GM12801 (cell line): Measurements from ENCODE around the gene CRTC3.

Source experiments
- TF ChIP-seq, protein P1 (sequence below): IDR thresholded peaks from one replicate; pipeline ENCODE4 v1.5.1; 2011; ENCODE audit warnings: control low read depth; ENCODE audit not compliant: insufficient read length; ENCODE audit errors: extremely low read depth

Gene CRTC3, protein sequence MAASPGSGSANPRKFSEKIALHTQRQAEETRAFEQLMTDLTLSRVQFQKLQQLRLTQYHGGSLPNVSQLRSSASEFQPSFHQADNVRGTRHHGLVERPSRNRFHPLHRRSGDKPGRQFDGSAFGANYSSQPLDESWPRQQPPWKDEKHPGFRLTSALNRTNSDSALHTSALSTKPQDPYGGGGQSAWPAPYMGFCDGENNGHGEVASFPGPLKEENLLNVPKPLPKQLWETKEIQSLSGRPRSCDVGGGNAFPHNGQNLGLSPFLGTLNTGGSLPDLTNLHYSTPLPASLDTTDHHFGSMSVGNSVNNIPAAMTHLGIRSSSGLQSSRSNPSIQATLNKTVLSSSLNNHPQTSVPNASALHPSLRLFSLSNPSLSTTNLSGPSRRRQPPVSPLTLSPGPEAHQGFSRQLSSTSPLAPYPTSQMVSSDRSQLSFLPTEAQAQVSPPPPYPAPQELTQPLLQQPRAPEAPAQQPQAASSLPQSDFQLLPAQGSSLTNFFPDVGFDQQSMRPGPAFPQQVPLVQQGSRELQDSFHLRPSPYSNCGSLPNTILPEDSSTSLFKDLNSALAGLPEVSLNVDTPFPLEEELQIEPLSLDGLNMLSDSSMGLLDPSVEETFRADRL

DNA sequence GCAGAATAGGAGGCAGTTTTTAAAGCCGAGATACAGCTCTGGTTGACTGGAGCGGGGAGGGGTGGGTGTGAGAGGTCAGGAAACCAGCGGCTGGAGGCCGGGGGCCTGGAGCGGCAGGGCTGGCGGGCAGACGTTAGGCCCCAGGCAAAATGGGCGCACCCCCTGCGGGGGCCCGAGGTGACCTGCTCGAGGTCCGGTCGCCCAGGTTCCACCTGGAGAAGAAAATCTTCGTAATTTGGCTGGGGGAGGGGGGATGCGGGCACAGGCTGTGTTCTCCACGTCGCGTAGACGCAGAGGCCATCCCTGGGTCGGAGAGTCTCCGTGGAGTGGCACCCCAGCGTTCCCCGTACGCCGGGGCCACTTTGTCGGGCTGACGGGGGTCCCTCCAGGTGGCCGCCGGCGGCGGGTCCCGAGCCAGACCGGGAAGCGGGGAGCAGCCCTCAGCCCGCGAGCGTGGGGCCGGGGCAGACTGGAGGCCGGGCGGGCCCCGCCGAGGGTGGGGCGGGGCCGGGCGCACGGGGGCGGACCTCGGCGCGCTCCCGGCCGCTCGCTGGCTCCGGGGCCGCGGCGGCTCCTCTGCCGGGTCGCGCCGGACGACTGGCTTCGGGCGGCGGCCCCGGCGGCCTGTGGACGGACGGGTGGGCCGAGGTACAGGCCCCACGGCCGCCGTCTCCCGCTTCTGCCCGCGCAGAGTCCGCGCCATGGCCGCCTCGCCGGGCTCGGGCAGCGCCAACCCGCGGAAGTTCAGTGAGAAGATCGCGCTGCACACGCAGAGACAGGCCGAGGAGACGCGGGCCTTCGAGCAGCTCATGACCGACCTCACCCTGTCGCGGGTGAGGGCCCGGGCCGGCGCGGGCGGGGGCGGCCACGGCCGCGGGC, at the start of gene CRTC3:
CRTC3 (plus strand) TSS at position 553 of the 879 bp plus-strand sequence; CDS start at position 702, 149 bp downstream.
- TF ChIP-seq, protein P1, sequence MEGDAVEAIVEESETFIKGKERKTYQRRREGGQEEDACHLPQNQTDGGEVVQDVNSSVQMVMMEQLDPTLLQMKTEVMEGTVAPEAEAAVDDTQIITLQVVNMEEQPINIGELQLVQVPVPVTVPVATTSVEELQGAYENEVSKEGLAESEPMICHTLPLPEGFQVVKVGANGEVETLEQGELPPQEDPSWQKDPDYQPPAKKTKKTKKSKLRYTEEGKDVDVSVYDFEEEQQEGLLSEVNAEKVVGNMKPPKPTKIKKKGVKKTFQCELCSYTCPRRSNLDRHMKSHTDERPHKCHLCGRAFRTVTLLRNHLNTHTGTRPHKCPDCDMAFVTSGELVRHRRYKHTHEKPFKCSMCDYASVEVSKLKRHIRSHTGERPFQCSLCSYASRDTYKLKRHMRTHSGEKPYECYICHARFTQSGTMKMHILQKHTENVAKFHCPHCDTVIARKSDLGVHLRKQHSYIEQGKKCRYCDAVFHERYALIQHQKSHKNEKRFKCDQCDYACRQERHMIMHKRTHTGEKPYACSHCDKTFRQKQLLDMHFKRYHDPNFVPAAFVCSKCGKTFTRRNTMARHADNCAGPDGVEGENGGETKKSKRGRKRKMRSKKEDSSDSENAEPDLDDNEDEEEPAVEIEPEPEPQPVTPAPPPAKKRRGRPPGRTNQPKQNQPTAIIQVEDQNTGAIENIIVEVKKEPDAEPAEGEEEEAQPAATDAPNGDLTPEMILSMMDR: no peak

DNA sequence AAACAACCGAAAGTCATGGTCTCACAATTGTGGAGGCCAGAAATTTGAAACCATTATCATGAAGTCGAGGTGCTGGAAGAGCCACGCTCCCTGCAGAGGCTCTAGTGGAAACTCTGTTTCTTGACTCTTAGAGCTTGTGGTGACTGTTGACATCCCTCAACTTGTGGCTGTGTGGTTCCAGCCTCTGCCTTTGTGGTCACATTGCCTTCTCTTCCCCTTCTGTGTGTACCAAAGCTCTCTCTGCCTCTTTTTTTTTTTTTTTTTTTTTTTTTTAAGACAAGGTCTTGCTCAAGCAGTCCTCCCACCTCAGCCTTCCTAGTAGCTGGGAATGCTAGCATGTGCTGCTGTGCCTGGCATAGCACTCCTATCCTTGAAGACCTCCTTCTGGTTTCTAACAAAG, 48.7 kb upstream of the CRTC3 start:
- TF ChIP-seq, protein P1: no peak

DNA sequence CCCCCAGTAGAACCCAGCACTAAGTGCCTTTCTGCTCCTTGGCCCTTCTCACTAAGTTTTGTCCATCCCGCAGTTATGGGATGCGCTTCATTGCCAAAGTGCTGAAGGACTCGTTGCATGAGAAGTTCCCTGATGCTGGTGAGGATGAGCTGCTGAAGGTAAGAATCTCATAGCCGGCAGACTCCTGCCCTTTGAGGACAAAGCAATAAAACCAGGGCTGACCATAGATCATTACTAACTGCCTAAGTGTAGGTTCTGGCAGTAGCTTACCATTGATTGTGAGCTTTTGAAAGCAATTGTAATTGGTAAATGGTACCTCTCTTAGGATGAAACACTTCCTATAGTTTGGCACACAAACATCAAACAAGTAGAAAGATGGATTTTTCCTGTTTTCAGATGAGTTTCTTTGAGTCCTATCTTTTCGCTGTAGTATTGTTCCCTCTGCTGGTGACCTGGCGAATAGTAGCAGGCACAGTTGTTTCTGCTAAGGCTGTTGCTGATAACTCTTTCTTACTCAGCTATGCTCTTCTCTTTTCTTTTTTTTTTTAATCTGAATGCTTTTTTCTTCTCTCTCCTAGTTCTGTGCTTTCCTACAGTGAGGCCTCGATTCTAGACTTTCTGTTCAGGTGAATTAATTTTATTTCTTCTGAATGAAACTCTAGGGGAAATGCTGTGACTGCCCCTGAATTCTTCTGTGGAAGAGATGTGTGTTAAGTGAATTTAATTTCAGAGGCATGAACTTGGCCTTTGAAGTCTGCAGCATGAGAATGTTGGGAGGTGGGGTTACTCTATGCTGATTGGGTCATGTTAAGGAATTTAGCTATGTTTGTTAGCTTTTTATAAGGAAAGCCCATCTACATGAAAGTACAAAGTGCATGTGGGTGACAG, 47.4 kb upstream of the CRTC3 start:
- TF ChIP-seq, protein P1: no peak

DNA sequence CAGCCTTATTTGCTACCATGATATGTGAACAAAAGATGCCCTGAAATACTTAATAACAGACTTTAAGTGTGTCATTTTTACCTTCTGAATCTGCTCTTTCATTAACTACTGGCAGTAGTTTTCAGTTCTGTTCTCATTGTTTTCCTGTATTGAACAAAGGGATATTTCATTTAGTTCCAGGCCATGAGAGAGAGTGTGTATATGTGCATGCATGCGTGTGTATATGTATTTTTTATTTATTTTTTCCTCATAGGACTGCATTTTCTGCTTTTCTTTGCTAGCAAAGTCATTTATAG, 46.8 kb upstream of the CRTC3 start:
- TF ChIP-seq, protein P1: no peak

DNA sequence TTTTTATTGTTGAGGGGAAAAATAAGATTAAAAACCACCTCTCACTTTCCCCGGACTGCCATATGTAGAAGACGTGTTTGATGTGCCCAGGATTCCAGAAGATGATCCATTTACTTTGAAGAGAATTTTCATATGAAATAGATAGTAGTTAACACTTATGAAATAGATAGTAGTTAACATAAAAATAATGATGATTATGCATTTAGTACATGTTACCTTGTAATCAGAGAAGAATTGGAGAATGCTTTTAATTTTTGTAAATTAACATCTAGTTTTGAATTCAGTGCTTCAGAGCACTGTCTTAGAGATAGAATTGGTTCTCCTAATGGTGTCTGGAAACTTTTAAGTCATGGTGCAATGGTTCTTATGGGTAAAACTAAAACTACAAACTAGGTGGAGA, 46.1 kb upstream of the CRTC3 start:
- TF ChIP-seq, protein P1: no peak

DNA sequence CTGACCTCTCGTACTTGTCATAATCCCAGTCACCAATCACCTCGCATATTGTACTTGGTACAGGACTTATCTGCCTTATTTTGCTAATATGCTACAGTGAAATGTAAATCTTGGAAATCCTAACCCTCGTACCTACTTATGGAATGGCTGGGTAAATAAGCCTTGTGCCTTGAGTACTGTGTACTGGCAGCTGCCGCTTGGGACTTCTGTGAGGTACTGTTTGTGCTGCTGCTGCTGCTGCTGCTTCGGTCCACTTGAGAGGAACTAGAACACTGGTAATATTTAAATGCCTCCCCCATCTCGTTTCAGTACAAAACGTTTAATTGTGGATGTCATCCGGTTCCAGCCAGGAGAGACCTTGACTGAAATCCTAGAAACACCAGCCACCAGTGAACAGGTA, 42.5 kb upstream of the CRTC3 start:
- TF ChIP-seq, protein P1: no peak
